Breast epithelium (tissue), 3 donors: ENCODE results near the gene NDC80.
"Not testable (repeated sequence)": the region's sequence is repeated elsewhere in the genome, so short reads cannot be mapped to it uniquely, and the experiment has no call there.

Source experiments
- POLR2AphosphoS5 ChIP-seq, 3 donors: sonication (generic); formaldehyde crosslinking; IDR thresholded peaks; one replicate each; pipeline ENCODE4 v1.6.1; 2017; ENCODE audit warnings: antibody characterized with exemption in 3 of 3
- TF ChIP-seq, protein P1 (sequence below), 3 donors: fragments of 450-650 bp; IDR thresholded peaks; one replicate each; pipeline ENCODE4 v1.5.1; 2016 to 2017; ENCODE audit warnings: antibody characterized with exemption in 3 of 3, mild to moderate bottlenecking in 3 of 3, moderate library complexity in 3 of 3

DNA sequence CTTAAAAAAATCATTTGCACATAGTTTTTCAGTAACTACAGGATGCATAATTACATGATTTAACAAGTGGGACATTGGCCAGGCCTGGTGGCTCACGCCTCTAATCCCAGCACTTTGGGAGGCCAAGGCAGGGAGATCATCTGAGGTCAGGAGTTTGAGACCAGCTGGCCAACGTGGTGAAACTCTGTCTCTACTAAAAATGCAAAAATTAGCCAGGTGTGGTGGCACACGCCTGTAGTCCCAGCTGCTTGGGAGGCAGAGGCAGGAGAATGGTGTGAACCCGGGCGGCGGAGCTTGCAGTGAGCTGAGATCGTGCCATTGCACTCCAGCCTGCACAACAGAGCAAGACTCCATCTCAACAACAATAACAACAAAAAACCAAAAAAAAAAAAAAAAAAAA, 90.9 kb downstream of the NDC80 start:
- TF ChIP-seq, protein P1, sequence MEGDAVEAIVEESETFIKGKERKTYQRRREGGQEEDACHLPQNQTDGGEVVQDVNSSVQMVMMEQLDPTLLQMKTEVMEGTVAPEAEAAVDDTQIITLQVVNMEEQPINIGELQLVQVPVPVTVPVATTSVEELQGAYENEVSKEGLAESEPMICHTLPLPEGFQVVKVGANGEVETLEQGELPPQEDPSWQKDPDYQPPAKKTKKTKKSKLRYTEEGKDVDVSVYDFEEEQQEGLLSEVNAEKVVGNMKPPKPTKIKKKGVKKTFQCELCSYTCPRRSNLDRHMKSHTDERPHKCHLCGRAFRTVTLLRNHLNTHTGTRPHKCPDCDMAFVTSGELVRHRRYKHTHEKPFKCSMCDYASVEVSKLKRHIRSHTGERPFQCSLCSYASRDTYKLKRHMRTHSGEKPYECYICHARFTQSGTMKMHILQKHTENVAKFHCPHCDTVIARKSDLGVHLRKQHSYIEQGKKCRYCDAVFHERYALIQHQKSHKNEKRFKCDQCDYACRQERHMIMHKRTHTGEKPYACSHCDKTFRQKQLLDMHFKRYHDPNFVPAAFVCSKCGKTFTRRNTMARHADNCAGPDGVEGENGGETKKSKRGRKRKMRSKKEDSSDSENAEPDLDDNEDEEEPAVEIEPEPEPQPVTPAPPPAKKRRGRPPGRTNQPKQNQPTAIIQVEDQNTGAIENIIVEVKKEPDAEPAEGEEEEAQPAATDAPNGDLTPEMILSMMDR (IDR thresholded peaks at IDR 0.05), result not testable (repeated sequence)
- TF ChIP-seq POLR2AphosphoS5 (IDR thresholded peaks at IDR 0.05), result not testable (repeated sequence)
